ENCODE data around the gene SLC25A13. TPM values are rescaled to one million over a fixed set of nuclear protein-coding genes. Genes with fewer than 3 reads are reported as not detected.
A peak's percentile ranks its signal among the peaks of the same experiment; 100 is the strongest.
"Not testable (repeated sequence)": the region's sequence is repeated elsewhere in the genome, so short reads cannot be mapped to it uniquely, and the experiment has no call there.

SLC25A13 gene
- total and polyA plus RNA-seq, 2 donors, result 11.5 to 30.5 TPM

GRCh38 chr7:96337519-96337918 lies 15.6 kb upstream of the SLC25A13 start:
- H3K27ac ChIP-seq (ENCODE audit: low read depth), result no peak overlapping the region
- no peaks in the 10 kb centered on the region for H3K4me1 ChIP-seq (ENCODE audit: insufficient read depth)
- DNase-seq (ENCODE audit: extremely low spot score), result no peak
- H3K4me3 ChIP-seq (ENCODE audit: low read depth, low read length), result no peak overlapping the region
- H3K36me3 ChIP-seq (ENCODE audit: insufficient read depth), result no peaks in the 10 kb centered on the region

GRCh38 chr7:96332325-96332724 lies 10.4 kb upstream of the SLC25A13 start:
- WGBS, result 83% methylated on average over 3 of the region's 3 CpGs
- peaks cover 2% of the 10 kb centered on the region for H3K4me1 ChIP-seq (ENCODE audit: insufficient read depth)
- DNase-seq (ENCODE audit: extremely low spot score), result no peak
- no peaks in the 10 kb centered on the region for H3K36me3 ChIP-seq (ENCODE audit: insufficient read depth)
- H3K4me3 ChIP-seq (ENCODE audit: low read depth, low read length), result no peak overlapping the region
- H3K27ac ChIP-seq (ENCODE audit: low read depth), result no peak overlapping the region

- 91% methylated on average over 3 of the region's 3 CpGs for WGBS
- Histone ChIP-seq H3K4me1 (ENCODE audit: insufficient read depth) (peaks cover 2% of the 10 kb centered on the region), H3K36me3 (ENCODE audit: insufficient read depth) (no peaks in the 10 kb centered on the region), H3K4me3 (ENCODE audit: low read depth, low read length) (no peak overlapping the region), H3K27ac (ENCODE audit: low read depth) (no peak overlapping the region)
- DNase-seq (ENCODE audit: extremely low spot score), result no peak
These were observed 9.9 kb upstream of the SLC25A13 start for GRCh38 chr7:96331775-96332174.

DNA sequence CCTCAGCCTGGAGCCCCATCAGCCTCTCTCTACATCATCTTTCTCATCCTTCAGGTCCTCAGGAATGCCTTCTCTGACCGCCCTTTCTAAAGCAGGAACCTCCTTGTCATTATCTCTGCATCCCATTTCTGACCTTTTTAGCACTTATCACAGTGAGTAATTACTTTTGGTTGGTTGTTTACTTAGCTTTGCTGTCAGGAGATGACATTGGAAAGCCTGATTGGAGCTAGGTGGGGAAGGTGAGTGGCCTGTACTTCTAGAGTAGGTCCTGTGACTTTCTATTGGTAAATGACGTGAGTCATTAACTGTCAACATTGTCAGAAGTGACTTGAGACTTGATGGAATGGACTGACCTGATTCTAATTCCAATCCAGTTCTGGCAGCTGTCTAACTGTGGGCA lies 9.3 kb upstream of the SLC25A13 start:
- 84% methylated on average over 2 of the region's 2 CpGs for WGBS
- no peak for DNase-seq (ENCODE audit: extremely low spot score)
- Histone ChIP-seq H3K36me3 (ENCODE audit: insufficient read depth) (no peaks in the 10 kb centered on the region), H3K4me3 (ENCODE audit: low read depth, low read length) (no peak overlapping the region), H3K4me1 (ENCODE audit: insufficient read depth) (peaks cover 2% of the 10 kb centered on the region), H3K27ac (ENCODE audit: low read depth) (no peak overlapping the region)

DNA sequence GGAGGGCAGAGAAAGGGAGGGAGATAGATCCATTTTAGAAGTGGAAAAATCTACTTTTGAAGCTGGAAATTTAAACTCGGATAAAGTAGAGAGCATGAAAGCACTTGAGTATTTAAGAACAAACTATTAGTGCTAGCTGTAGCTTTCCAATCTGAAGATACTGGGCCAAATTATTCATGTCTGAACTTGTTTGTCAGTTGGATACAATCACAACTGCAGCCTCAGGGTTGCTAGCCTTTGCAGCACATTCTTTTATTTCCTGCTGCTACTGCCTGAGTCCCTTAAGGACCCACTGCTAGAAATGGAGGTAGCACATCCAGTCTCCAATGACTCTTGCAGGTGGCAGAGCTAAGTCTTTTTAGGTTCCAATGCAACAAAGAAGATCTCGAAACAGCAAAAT lies 8.3 kb upstream of the SLC25A13 start:
- 79% methylated on average over 2 of the region's 2 CpGs for WGBS
- Histone ChIP-seq H3K4me3 (ENCODE audit: low read depth, low read length) (no peak overlapping the region), H3K36me3 (ENCODE audit: insufficient read depth) (no peaks in the 10 kb centered on the region), H3K4me1 (ENCODE audit: insufficient read depth) (peaks cover 2% of the 10 kb centered on the region), H3K27ac (ENCODE audit: low read depth) (no peak overlapping the region)
- DNase-seq (ENCODE audit: extremely low spot score), result peak; percentile 39

DNA sequence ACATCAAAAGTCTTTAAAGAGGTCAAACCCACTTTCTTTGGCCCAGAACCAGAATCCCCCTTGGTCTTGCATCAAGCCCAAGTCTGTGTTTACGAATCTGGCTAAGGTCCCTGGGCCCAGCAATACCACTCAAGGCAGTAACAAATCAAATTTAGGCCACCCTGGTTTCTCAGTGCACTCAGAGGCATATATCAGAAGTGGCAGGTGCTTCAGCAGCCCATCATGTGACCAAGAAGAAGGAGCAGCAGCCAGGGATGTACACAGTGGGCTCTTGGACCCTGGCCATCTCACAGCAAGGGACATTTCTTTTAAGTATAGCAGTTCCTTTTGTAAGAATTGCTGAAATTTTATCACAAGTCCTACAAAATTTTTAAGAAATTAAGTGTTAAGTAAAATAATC lies 7.3 kb upstream of the SLC25A13 start:
- no peak for DNase-seq (ENCODE audit: extremely low spot score)
- Histone ChIP-seq H3K27ac (ENCODE audit: low read depth) (no peak overlapping the region), H3K4me1 (ENCODE audit: insufficient read depth) (peaks cover 2% of the 10 kb centered on the region), H3K36me3 (ENCODE audit: insufficient read depth) (no peaks in the 10 kb centered on the region), H3K4me3 (ENCODE audit: low read depth, low read length) (no peak overlapping the region)
- WGBS, result 55% methylated on average over 1 of the region's 1 CpG

DNA sequence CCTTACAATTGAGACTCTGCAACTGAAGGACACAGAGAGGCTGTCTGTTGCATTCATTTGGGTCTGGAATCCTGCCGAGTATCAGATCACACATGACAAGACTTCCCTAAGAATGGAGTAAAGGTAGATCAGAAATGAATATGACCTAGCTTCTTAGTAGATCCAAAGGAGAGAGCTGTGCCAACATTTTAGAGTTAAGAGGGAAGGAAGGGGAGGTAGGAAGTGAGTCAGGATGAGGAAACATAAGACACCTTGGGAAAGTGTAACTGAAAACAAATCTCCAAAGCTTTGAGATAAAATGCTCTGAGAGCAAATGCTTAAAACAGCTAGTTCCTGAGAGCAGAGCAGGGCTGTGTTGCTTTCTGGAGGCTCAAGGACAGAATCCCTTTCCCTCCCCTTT lies 6.1 kb upstream of the SLC25A13 start:
- Histone ChIP-seq H3K36me3 (ENCODE audit: insufficient read depth) (no peaks in the 10 kb centered on the region), H3K4me3 (ENCODE audit: low read depth, low read length) (no peak overlapping the region), H3K4me1 (ENCODE audit: insufficient read depth) (peaks cover 2% of the 10 kb centered on the region), H3K27ac (ENCODE audit: low read depth) (no peak overlapping the region)
- 68% methylated on average over 1 of the region's 1 CpG for WGBS
- DNase-seq (ENCODE audit: extremely low spot score), result no peak

GRCh38 chr7:96327429-96327828 lies 5.5 kb upstream of the SLC25A13 start:
- Histone ChIP-seq H3K4me3 (ENCODE audit: low read depth, low read length) (no peak overlapping the region), H3K36me3 (ENCODE audit: insufficient read depth) (no peaks in the 10 kb centered on the region), H3K4me1 (ENCODE audit: insufficient read depth) (peaks cover 2% of the 10 kb centered on the region), H3K27ac (ENCODE audit: low read depth) (no peak overlapping the region)
- WGBS, result 66% methylated on average over 3 of the region's 3 CpGs
- DNase-seq (ENCODE audit: extremely low spot score), result no peak

GRCh38 chr7:96326752-96327151 lies 4.9 kb upstream of the SLC25A13 start:
- not testable (repeated sequence) for DNase-seq (ENCODE audit: extremely low spot score); H3K4me3 ChIP-seq (ENCODE audit: low read depth, low read length); H3K4me1 ChIP-seq (ENCODE audit: insufficient read depth); H3K36me3 ChIP-seq (ENCODE audit: insufficient read depth); H3K27ac ChIP-seq (ENCODE audit: low read depth)
- 48% methylated on average over 2 of the region's 2 CpGs for WGBS

DNA sequence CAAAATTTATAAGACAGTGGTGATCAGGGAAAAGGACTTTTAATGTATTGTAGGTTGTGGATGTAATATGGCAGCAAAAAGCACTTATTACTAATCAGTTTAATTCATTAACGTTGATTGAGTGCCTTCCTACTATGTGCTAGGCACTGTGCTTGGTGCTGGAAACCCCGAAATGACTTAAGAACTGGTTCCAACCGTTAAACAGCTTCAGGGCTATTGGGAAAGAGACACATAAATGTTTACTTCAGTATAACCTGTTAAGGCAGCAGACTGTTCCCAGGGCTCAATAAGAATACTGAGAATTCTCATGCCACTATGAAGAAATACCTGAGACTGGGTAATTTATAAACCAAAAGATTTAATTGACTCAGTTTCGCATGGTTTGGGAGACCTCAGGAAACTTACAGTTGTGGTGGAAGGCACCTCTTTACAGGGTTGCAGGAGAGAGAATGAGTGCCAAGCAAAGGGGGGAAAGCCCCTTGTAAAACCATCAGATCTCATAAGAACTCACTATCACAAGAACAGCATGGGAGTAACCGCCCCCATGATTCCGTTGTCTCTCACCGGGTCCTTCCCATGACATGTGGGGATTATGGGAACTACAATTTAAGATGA lies 1.1 kb upstream of the SLC25A13 start:
- no peak for DNase-seq (ENCODE audit: extremely low spot score)
- H3K4me3 ChIP-seq (ENCODE audit: low read depth, low read length), result no peak overlapping the region
- WGBS, result 90% methylated on average over 7 of the region's 7 CpGs
- H3K27ac ChIP-seq (ENCODE audit: low read depth), result no peak overlapping the region
- H3K4me1 ChIP-seq (ENCODE audit: insufficient read depth), result no peaks in the 10 kb centered on the region
- H3K36me3 ChIP-seq (ENCODE audit: insufficient read depth), result no peaks in the 10 kb centered on the region

DNA sequence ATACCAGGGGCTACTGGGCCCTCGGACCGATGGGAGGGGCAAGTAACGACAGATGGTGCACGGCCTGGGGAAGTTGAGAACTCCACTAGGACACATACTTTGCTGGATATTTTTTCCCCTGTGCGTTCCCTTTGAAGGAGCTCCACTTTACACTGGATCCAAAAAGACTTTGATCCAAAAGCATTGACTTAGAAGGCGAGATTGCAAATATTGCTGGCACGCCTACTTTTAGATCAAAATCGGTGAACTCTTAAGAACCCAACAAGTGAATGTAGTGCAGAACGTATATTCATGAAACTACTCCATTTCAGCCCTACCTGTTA lies 436 bp upstream of the SLC25A13 start:
- no peak for DNase-seq (ENCODE audit: extremely low spot score)
- WGBS, result 33% methylated on average over 9 of the region's 9 CpGs

DNA sequence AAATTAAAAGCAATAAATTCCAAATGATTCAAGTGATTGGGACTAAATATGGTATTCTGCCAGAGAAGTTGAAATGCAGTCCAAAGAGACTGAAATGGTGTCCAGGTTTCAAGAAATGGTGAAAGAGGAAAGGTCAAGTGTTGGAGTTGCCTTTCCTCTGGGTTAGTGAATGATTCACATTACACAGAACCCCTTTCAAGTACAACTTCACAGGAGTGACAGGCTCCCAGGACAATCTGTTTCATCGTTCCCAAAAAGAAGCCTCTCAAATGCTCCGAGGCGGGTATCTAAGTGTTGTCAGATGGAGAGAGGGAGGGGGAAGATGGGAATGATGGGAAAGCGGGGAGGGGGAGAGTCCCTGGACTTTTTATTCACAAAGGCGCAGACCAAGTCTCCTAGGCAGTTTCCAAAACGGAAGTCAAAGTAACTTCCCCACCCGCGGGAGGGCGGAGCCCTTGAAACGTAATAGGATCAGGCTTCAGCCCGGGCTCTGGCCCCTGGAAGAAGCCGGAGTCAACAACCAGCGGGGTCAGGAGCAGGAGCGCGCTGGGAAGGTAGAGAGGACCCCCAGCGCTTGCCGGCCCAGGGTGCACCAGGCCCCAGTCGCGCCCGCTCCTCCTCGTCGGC lies 754 bp downstream of the SLC25A13 start:
- under 1% methylated on average over 22 of the region's 22 CpGs for WGBS
- Histone ChIP-seq H3K4me3 (ENCODE audit: low read depth, low read length) (peak overlapping the region; percentile 91), H3K36me3 (ENCODE audit: insufficient read depth) (no peaks in the 10 kb centered on the region), H3K27ac (ENCODE audit: low read depth) (peak overlapping the region; percentile 97), H3K4me1 (ENCODE audit: insufficient read depth) (no peaks in the 10 kb centered on the region)
- DNase-seq (ENCODE audit: extremely low spot score), result peak; percentile 76

More for the DNA sequence above, 436 bp upstream of the SLC25A13 start:
- Histone ChIP-seq H3K4me1 (ENCODE audit: insufficient read depth) (no peaks in the 10 kb centered on the region), H3K27ac (ENCODE audit: low read depth) (no peak overlapping the region), H3K36me3 (ENCODE audit: insufficient read depth) (no peaks in the 10 kb centered on the region), H3K4me3 (ENCODE audit: low read depth, low read length) (peak overlapping the region; percentile 91)

GRCh38 chr7:96320442-96320841 lies 1.5 kb downstream of the SLC25A13 start:
- DNase-seq (ENCODE audit: extremely low spot score), result no peak
- peak overlapping the region; percentile 91 for H3K4me3 ChIP-seq (ENCODE audit: low read depth, low read length)
- H3K27ac ChIP-seq (ENCODE audit: low read depth), result no peak overlapping the region
- 31% methylated on average over 2 of the region's 2 CpGs for WGBS
- H3K4me1 ChIP-seq (ENCODE audit: insufficient read depth), result no peaks in the 10 kb centered on the region
- H3K36me3 ChIP-seq (ENCODE audit: insufficient read depth), result no peaks in the 10 kb centered on the region

GRCh38 chr7:96319439-96319838 lies 2.5 kb downstream of the SLC25A13 start:
- H3K4me3 ChIP-seq (ENCODE audit: low read depth, low read length), result no peak overlapping the region
- H3K27ac ChIP-seq (ENCODE audit: low read depth), result no peak overlapping the region
- no peak for DNase-seq (ENCODE audit: extremely low spot score)
- no peaks in the 10 kb centered on the region for H3K36me3 ChIP-seq (ENCODE audit: insufficient read depth)
- no peaks in the 10 kb centered on the region for H3K4me1 ChIP-seq (ENCODE audit: insufficient read depth)

- Histone ChIP-seq H3K27ac (ENCODE audit: low read depth) (no peak overlapping the region), H3K4me3 (ENCODE audit: low read depth, low read length) (no peak overlapping the region), H3K36me3 (ENCODE audit: insufficient read depth) (no peaks in the 10 kb centered on the region), H3K4me1 (ENCODE audit: insufficient read depth) (no peaks in the 10 kb centered on the region)
- WGBS, result 92% methylated on average over 8 of the region's 8 CpGs
- no peak for DNase-seq (ENCODE audit: extremely low spot score)
These were observed 4.9 kb downstream of the SLC25A13 start for GRCh38 chr7:96316949-96317348.

Data from urinary bladder (tissue), 4 donors.